GM18520 (cell line): ENCODE results near the gene CNOT10.

Experiments
- ATAC-seq: cut with Tn5 transposase; IDR thresholded peaks from one replicate; pipeline ENCODE4 v1.9.1; 2021; ENCODE audit not compliant: unreplicated experiment

Gene CNOT10

DNA sequence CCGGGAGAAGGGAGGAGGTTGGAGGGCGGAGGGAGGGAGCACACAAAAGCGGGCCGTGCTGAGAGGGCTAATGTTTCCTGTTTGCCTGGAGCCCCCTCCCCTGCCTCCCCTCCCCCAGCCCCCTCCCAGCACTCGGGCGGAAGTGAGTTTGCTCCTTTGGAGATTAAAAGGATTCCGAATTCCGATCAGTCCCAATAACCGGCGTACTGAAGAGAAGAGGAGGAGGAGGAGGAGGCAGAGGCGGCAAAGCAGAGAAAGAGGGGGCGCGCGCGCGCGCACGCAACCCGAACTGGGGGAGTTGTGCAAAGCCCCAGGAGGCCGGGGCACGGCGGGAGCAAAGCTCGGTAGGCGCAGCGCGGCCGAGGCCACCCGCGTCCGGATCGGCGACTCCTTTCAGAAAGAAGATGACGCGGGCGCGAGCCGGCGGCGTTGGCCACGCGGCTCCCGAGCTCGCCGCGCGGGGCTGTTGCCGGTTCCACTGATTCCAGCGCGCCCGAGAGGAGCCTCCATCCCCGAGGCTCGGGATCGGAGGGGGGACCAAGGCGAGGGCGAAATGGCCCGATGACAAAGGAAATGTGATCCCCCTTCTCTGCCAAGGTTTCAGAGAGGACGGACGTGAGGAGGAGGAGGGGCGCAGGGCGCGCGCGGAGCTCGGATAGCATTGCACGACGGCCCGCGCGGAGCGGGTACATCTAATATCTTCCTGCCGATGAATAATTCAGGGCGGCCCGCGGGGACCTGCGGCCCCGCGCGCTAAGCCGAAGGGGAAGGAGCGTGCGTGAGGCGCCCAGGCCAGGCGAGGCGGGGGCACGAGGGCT lies 131.7 kb downstream of the CNOT10 start:
- ATAC-seq = no peak

- ATAC-seq = no peak
These were observed 132.2 kb downstream of the CNOT10 start for GRCh38 chr3:32817257-32817557.

DNA sequence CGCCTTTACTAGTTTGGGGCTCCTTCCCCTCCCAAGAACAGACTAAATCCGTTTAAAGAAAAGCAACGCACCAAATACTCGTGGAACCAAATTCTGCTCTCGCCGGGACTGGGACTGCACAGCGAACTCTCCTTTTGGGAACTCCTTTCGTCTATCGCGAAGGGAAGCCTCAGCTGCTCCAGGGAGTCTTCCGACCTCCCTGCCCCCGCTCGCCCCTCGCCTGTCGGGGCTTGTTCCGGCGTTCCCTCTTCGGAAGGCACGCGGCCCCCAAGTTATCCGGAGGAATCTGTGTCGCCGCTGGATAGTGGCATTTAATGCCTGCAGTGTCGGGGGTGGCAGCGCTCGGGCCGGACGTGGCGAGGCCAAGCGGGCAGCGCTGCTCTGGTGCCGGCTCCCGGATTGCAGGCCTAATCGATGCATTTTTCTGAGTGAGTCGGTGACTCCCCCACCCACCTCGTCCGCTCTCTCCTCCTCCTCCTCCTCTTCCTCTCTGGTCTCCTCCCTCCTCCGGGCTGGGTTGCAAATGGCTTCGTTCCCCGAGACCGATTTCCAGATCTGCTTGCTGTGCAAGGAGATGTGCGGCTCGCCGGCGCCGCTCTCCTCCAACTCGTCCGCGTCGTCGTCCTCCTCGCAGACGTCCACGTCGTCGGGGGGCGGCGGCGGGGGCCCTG lies 132.7 kb downstream of the CNOT10 start, which contains the start of gene TRIM71:
Gene TRIM71 (plus strand): TSS at position 440 of the 671 bp plus-strand sequence. CDS start 84 bp downstream, at position 524.
- no peak for ATAC-seq

GRCh38 chr3:32818229-32818969 lies 133.4 kb downstream of the CNOT10 start:
- ATAC-seq = no peak

- no peak for ATAC-seq
These were observed 134.1 kb downstream of the CNOT10 start for GRCh38 chr3:32818970-32819511.

DNA sequence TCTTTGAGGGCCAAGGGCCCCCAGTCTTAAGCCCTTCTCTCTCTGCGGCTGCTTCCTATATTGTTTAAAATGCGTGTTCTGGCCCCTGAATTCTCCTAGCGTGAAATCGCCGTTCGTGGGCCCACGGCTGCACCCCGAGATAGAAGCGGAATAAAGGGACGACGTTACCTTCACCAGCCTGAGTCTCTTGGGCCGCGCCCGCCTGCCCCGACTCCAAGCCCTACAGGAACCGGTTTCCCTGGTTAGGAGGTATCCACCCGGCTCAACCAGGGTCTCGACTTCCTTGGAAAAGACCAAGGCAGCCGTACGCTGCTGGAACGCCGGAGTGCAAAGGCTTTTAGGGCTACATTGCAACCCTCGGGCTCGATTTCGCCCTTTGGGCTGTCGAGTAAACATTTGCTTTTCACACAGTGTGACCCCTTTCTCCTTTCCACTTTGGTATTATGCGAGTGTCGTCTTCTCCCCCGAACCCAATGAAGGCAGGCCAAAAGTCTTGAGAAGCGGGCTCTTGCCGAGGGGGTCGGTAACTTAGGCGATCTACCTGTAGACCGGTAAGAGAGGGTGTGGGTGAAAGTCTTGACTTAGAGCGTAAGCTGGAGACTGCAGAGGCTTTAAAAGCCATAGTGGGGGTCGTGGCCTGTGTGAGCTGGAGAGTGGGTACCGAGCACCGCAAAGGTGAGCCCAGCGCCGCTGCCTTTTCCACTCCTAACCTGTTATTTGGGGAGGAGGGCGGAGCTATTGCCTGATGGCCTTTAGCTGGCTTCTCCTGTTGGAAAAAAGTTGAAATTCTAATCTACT lies 134.8 kb downstream of the CNOT10 start:
- no peak for ATAC-seq

- ATAC-seq = no peak
These were observed 135.4 kb downstream of the CNOT10 start for GRCh38 chr3:32820430-32820829.

GRCh38 chr3:32820971-32821685 lies 136.1 kb downstream of the CNOT10 start:
- ATAC-seq = no peak

GRCh38 chr3:32821686-32822296 lies 136.8 kb downstream of the CNOT10 start:
- ATAC-seq = no peak

- ATAC-seq = no peak
These were observed 137.9 kb downstream of the CNOT10 start for GRCh38 chr3:32822609-32823498.
